Gastroesophageal sphincter (tissue), 4 donors: Measurements from ENCODE around the gene NUTM1. TPM values are rescaled to one million over a fixed set of nuclear protein-coding genes. Genes with fewer than 3 reads are reported as not detected.

Experiments used
- ATAC-seq: fragments of 150-250 bp; one replicate; pipeline ENCODE4 v1.9.1; 2016; ENCODE audit warnings: mild to moderate bottlenecking, moderate library complexity
- H3K27ac ChIP-seq, 4 donors: fragments of 200-600 bp; sonication (generic) in 3 of 4; 1 replicate in 3 of 4; 2 replicates in 1 of 4; pipeline ENCODE4 v1.5.1; 2016 to 2019
- H3K27me3 ChIP-seq: fragments of 200-600 bp; sonication (generic); one replicate; pipeline ENCODE4 v1.5.1; 2019
- H3K36me3 ChIP-seq, 2 donors: fragments of 200-600 bp; sonication (generic); one replicate each; pipeline ENCODE4 v1.5.1; 2019; ENCODE audit warnings: control low read depth in 1 of 2
- H3K4me1 ChIP-seq, 3 donors: fragments of 200-600 bp; sonication (generic); 1 replicate in 2 of 3; 2 replicates in 1 of 3; pipeline ENCODE4 v1.5.1; 2016 to 2019; ENCODE audit warnings: control low read depth in 2 of 3
- H3K4me3 ChIP-seq, 2 donors: fragments of 200-600 bp; sonication (generic); one replicate each; pipeline ENCODE4 v1.5.1; 2019; ENCODE audit warnings: mild to moderate bottlenecking in 1 of 2, moderate library complexity in 1 of 2
- H3K9me3 ChIP-seq, 3 donors: fragments of 200-600 bp; sonication (generic); one replicate each; pipeline ENCODE4 v1.5.1; 2017 to 2019; ENCODE audit warnings: control low read depth in 2 of 3
- EP300 ChIP-seq: sonication (generic); formaldehyde crosslinking; IDR thresholded peaks from one replicate; pipeline ENCODE4 v1.6.1; 2017; ENCODE audit warnings: antibody characterized with exemption, mild to moderate bottlenecking
- POLR2A ChIP-seq, 2 donors: fragments of 450-650 bp; IDR thresholded peaks; one replicate each; pipeline ENCODE4 v1.6.1; 2017; ENCODE audit warnings: antibody characterized with exemption in 2 of 2, mild to moderate bottlenecking in 2 of 2, moderate library complexity in 1 of 2
- POLR2AphosphoS5 ChIP-seq: sonication (generic); formaldehyde crosslinking; IDR thresholded peaks from one replicate; pipeline ENCODE4 v1.6.1; 2017; ENCODE audit warnings: antibody characterized with exemption
- WGBS, 2 donors: methylation state at CpG; one replicate each; pipeline ENCODE4 v1.1.5; 2018; ENCODE audit warnings: low coverage in 1 of 2; 5-methylcytosine and 5-hydroxymethylcytosine counted together
- total RNA-seq, 4 donors: library from RNA; depleted of rRNA; stranded (reverse); fragments of >200 nt; gene quantifications; one replicate each; pipeline ENCODE4 v1.1.0, GENCODE V29; 2016
- TF ChIP-seq, protein P1 (sequence below), 4 experiments: fragments of 200-600 bp in 2 of 4; fragments of 450-650 bp in 2 of 4; sonication (generic) in 1 of 4; IDR thresholded peaks; one replicate each; pipeline ENCODE4 v1.5.1; 2017 to 2019; ENCODE audit warnings: antibody characterized with exemption in 4 of 4, mild to moderate bottlenecking in 2 of 4, moderate library complexity in 2 of 4

The NUTM1 gene
- total RNA-seq, 4 donors from 2014 or later: 0.12 TPM; not detected in 3

DNA sequence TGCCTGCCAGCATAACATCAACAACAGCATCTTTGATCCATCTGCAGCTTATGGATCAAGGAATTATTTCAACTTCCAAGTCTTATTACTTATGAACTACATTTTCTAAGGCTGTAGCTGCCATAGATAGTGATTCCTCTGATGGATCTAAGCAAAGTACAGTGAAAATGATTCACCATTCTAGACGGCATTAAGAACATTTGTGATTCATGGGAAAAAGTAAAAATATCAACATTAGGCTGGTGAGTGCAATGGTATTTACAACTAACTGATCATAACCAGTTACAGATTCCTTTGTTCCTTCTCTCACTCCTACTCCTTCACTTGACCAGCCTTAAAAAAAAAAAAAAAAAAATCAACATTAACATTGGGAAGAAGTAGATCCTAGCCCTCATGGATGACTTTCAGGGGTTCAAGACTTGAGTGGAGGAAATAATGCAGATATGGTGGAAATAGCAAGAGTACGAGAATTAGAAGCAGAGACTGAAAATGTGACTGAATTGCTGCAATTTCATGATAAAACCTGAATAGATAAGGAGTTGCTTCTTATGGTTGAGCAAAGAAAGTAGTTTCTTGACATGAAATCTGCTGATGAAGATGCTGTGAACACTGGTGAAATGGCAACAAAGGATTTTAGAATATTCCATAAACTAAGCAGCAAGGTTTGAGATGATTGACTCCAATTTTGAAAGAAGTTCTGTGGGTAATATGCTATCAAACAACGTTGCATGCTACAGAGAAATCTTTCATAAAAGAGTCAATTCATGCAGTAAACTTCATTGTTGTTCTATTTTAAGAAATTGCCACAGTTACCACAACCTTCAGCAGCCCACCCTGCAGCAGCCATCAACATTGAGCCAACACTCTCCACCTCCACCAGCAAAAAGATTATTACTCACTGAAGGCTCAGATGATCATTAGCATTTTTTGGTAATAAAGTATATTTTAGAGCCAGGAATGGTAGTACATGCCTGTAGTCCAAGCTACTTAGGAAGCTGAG is 28.3 kb upstream of the NUTM1 start:
- Histone ChIP-seq H3K27me3 (no peaks in the 10 kb centered on the region), H3K27ac (no peak overlapping the region), H3K4me3 (no peak overlapping the region), H3K36me3 (peaks cover 0 to 5% of the 10 kb centered on the region in 2 donors), H3K9me3 (no peaks in the 10 kb centered on the region), H3K4me1 (peaks cover 0 to 26% (median 7%) of the 10 kb centered on the region in 3 donors)
- ATAC-seq: no peak
- no peak for TF ChIP-seq POLR2A (IDR thresholded peaks at IDR 0.05)
- TF ChIP-seq EP300: no peak
- TF ChIP-seq, protein P1, sequence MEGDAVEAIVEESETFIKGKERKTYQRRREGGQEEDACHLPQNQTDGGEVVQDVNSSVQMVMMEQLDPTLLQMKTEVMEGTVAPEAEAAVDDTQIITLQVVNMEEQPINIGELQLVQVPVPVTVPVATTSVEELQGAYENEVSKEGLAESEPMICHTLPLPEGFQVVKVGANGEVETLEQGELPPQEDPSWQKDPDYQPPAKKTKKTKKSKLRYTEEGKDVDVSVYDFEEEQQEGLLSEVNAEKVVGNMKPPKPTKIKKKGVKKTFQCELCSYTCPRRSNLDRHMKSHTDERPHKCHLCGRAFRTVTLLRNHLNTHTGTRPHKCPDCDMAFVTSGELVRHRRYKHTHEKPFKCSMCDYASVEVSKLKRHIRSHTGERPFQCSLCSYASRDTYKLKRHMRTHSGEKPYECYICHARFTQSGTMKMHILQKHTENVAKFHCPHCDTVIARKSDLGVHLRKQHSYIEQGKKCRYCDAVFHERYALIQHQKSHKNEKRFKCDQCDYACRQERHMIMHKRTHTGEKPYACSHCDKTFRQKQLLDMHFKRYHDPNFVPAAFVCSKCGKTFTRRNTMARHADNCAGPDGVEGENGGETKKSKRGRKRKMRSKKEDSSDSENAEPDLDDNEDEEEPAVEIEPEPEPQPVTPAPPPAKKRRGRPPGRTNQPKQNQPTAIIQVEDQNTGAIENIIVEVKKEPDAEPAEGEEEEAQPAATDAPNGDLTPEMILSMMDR (IDR thresholded peaks at IDR 0.05): no peak
- TF ChIP-seq POLR2AphosphoS5: no peak
- WGBS, 2 donors: 80 to 81% methylated on average over 2 to 3 of the region's 3 CpGs

DNA sequence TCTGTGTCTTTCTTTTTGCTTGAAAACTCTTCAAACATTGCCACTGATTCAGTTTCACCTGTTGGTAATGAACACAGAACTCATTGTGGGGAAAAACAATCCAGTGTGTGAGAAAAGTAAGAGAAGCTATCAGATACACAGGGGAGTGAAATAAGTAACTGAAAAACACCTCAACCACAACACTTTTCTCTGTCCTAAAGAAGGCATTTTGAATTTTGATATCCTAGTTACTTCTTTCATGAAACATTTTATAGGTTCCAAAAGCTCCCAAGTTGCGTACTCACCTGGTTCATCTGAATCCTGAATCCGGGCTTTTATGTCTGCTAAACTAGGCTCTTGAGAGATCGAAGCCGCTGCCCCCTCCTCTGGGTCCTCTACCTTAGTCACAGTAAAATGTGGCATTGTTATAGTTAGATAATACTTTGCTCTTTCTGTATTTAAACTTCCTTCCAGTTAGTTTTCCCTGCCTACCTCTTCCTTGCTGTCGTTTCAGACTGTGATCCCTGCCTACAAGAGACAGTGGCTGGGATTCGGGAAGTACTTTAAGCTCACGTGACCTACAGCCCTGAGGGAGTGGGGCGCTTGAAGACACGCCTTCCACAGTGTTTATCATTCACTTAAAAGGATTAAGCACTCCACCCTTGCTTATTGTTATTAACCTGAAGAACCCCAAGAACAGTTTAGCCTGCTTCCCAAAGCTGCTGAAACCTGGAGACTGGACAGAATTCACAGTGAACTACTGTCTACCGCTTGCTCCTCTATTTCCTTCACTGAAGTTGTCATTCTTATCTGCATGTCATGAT is 24.6 kb upstream of the NUTM1 start:
- Histone ChIP-seq H3K36me3 (peaks cover 0 to 5% of the 10 kb centered on the region in 2 donors), H3K27ac (peak overlapping the region; percentile 6 to 64 (median 57)), H3K4me3 (peak overlapping the region; percentile 52 to 76), H3K9me3 (no peaks in the 10 kb centered on the region), H3K4me1 (peaks cover 0 to 26% (median 7%) of the 10 kb centered on the region in 3 donors), H3K27me3 (no peaks in the 10 kb centered on the region)
- 9 to 11% methylated on average over 10 of the region's 10 CpGs for WGBS, 2 donors
- peak; percentile 94 for ATAC-seq
- no peak for TF ChIP-seq EP300
- TF ChIP-seq, protein P1 (IDR thresholded peaks at IDR 0.05): no peak
- peak; percentile 25 for TF ChIP-seq POLR2AphosphoS5
- peak in 1 of 2 donors; percentile 27 for TF ChIP-seq POLR2A (IDR thresholded peaks at IDR 0.05)

DNA sequence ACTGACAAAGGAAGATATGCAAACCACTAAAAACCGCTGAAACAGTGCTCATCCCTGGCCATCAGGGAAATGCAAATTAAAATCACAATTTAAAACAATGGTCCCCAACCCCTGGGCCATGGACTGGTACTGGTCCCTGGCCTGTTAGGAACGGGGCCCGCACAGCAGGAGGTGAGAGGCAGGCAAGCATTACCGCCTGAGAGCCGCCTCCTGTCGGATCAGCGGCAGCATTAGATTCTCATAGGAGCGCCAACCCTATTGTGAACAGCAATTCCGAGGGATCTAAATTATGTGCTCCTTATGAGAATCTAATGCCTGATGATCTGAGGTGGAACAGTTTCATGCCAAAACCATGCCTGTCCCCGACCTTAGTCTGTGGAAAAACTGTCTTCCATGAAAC is 19.9 kb upstream of the NUTM1 start:
- Histone ChIP-seq H3K9me3 (no peaks in the 10 kb centered on the region), H3K36me3 (no peaks in the 10 kb centered on the region), H3K4me3 (no peak overlapping the region), H3K27ac (no peak overlapping the region), H3K27me3 (no peaks in the 10 kb centered on the region), H3K4me1 (peaks cover 0 to 7% (median 4%) of the 10 kb centered on the region in 3 donors)
- TF ChIP-seq EP300 (no peak), POLR2AphosphoS5 (no peak), POLR2A (IDR thresholded peaks at IDR 0.05) (no peak)
- TF ChIP-seq, protein P1 (IDR thresholded peaks at IDR 0.05): no peak
- ATAC-seq: no peak
- 95 to 98% methylated on average over 6 to 10 of the region's 10 CpGs for WGBS, 2 donors

DNA sequence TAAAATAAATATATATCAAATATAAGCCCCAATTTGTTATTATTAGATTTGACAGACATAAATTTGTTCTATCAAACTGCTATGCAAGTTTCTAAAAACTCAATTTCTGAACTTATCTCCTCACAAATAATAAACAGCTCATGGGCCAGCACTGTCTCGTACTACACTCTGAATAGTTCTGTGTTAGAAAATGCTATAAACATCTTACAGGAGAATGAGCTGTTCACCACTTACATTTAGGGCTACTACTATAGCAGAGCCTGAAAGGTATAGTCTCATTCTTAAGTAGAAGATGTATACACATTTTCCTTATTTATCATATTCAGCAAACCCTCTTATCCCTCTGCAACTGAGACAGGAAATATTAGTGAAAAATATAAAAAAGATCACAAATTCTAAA is 18.2 kb upstream of the NUTM1 start:
- Histone ChIP-seq H3K4me3 (no peak overlapping the region), H3K36me3 (no peaks in the 10 kb centered on the region), H3K9me3 (no peaks in the 10 kb centered on the region), H3K27ac (no peak overlapping the region), H3K27me3 (no peaks in the 10 kb centered on the region), H3K4me1 (no peaks in the 10 kb centered on the region)
- WGBS, 2 donors: 71 to 79% methylated on average over 1 of the region's 1 CpG
- TF ChIP-seq, protein P1 (IDR thresholded peaks at IDR 0.05): no peak
- no peak for TF ChIP-seq EP300
- no peak for TF ChIP-seq POLR2A (IDR thresholded peaks at IDR 0.05)
- no peak for TF ChIP-seq POLR2AphosphoS5
- no peak for ATAC-seq
